OCI-LY7 (cell line): ENCODE results near the gene PFKP. TPM values are rescaled to one million over a fixed set of nuclear protein-coding genes. Genes with fewer than 3 reads are reported as not detected.

ENCODE experiments used
- BruUV-seq: library from RNA; stranded (reverse); fragments of 400-500 nt; replicated peaks from 2 replicates; lab custom pipeline; 2021; lab: Mats Ljungman, UMichigan
- CTCF ChIA-PET: fragments of 300-600 bp; sonication (Branson Sonifier 250); formaldehyde crosslinking; loops from one replicate; lab custom pipeline; 2022; ENCODE audit warnings: antibody characterized with exemption; ENCODE audit not compliant: unreplicated experiment; lab: Charles Lee
- POLR2A ChIA-PET: fragments of 300-600 bp; sonication (Branson Sonifier 250); formaldehyde crosslinking; loops from one replicate; lab custom pipeline; 2022; ENCODE audit warnings: antibody characterized with exemption; lab: Charles Lee
- DNase-seq: peaks from one replicate; pipeline ENCODE4 v3.0.0-alpha.2; 2015; ENCODE audit warnings: low spot score
- H2AFZ ChIP-seq: fragments of 200-600 bp; sonication (generic), shearing (Covaris generic); 2 replicates; pipeline ENCODE4 v1.6.1; 2014; ENCODE audit warnings: mild to moderate bottlenecking, antibody characterized with exemption, low read length, moderate library complexity
- H3K27ac ChIP-seq: fragments of 200-600 bp; sonication (generic); 2 replicates; pipeline ENCODE4 v1.5.1; 2014; ENCODE audit warnings: mixed run types, low read depth, mild to moderate bottlenecking, moderate library complexity, low read length, inconsistent platforms; ENCODE audit not compliant: poor library complexity, severe bottlenecking
- H3K36me3 ChIP-seq: fragments of 200-600 bp; sonication (generic); 2 replicates; pipeline ENCODE4 v1.6.1; 2014; ENCODE audit warnings: mild to moderate bottlenecking, antibody characterized with exemption, low read length, moderate library complexity, mixed read lengths; ENCODE audit not compliant: insufficient read depth
- H3K4me1 ChIP-seq: fragments of 200-600 bp; sonication (generic); 2 replicates; pipeline ENCODE4 v1.5.1; 2014; ENCODE audit warnings: mild to moderate bottlenecking, low read length; ENCODE audit not compliant: insufficient read depth, poor library complexity, severe bottlenecking
- H3K4me2 ChIP-seq: fragments of 200-600 bp; sonication (generic); 2 replicates; pipeline ENCODE4 v1.6.1; 2014; ENCODE audit warnings: mild to moderate bottlenecking, low read length
- H3K4me3 ChIP-seq: fragments of 200-600 bp; sonication (generic); 2 replicates; pipeline ENCODE4 v1.5.1; 2014; ENCODE audit warnings: mild to moderate bottlenecking, low read depth, low read length; ENCODE audit not compliant: poor library complexity, severe bottlenecking
- H3K79me2 ChIP-seq: fragments of 200-600 bp; sonication (generic); 2 replicates; pipeline ENCODE4 v1.6.1; 2016; ENCODE audit warnings: low read depth, mild to moderate bottlenecking, low read length, moderate library complexity, mixed read lengths; ENCODE audit not compliant: insufficient read depth
- H3K9me2 ChIP-seq: fragments of 200-600 bp; sonication (generic); 2 replicates; pipeline ENCODE4 v1.6.1; 2016; ENCODE audit warnings: mild to moderate bottlenecking, low read length, mixed read lengths; ENCODE audit not compliant: insufficient read depth
- H3K9me3 ChIP-seq: fragments of 200-600 bp; sonication (generic); 2 replicates; pipeline ENCODE4 v1.6.1; 2014; ENCODE audit warnings: mild to moderate bottlenecking, mixed run types, low read length, mixed read lengths
- H4K20me1 ChIP-seq: fragments of 200-600 bp; sonication (generic); 2 replicates; pipeline ENCODE4 v1.6.1; 2014; ENCODE audit warnings: mild to moderate bottlenecking, antibody characterized with exemption, low read length, moderate library complexity, mixed read lengths; ENCODE audit not compliant: insufficient read depth
- CTCF ChIP-seq: fragments of 200-600 bp; sonication (generic); conservative IDR thresholded peaks from 2 replicates; pipeline ENCODE4 v1.5.1; 2014; ENCODE audit warnings: mild to moderate bottlenecking, antibody characterized with exemption, low read length, moderate library complexity, mixed read lengths
- EZH2phosphoT487 ChIP-seq: fragments of 200-600 bp; sonication (generic); IDR thresholded peaks from 2 replicates; pipeline ENCODE4 v1.6.1; 2018; ENCODE audit warnings: low read depth, borderline replicate concordance, mild to moderate bottlenecking, mixed run types, antibody characterized with exemption, low read length, moderate library complexity, mixed read lengths
- intact Hi-C: fragments of 100-400 bp; cut with micrococcal nuclease; formaldehyde crosslinking; loops from one replicate; pipeline ENCODE4 v1.10.0; 2022; ENCODE audit not compliant: unreplicated experiment
- total RNA-seq, 2 experiments: library from RNA; depleted of rRNA in 1 of 2; stranded (reverse); fragments of >200 nt in 1 of 2; shearing (Covaris generic) in 1 of 2; gene quantifications; 2 replicates each; pipeline ENCODE4 v1.2.3, GENCODE V29; 2014 to 2022

PFKP gene
- total RNA-seq, 2 experiments from 2014 or later: 85.4 to 154 TPM

GRCh38 chr10:3143791-3144434 lies 76.6 kb downstream of the PFKP start:
- BruUV-seq: no TSS peak
- no peak overlapping the region for H3K4me3 ChIP-seq
- H4K20me1 ChIP-seq: no peaks in the 10 kb centered on the region
- no peak for DNase-seq
- H3K9me2 ChIP-seq: no peaks in the 10 kb centered on the region
- no peak for TF ChIP-seq CTCF
- TF ChIP-seq EZH2phosphoT487: no peak
- no peaks in the 10 kb centered on the region for H3K9me3 ChIP-seq
- intact Hi-C loops: no loop called here
- H3K4me2 ChIP-seq: no peak overlapping the region
- peaks cover 84% of the 10 kb centered on the region for H3K36me3 ChIP-seq
- H2AFZ ChIP-seq: no peak overlapping the region
- H3K79me2 ChIP-seq: no peaks in the 10 kb centered on the region
- ChIA-PET CTCF (no interaction called here), POLR2A (no interaction called here)
- H3K27ac ChIP-seq: no peak overlapping the region
- H3K4me1 ChIP-seq: no peaks in the 10 kb centered on the region

DNA sequence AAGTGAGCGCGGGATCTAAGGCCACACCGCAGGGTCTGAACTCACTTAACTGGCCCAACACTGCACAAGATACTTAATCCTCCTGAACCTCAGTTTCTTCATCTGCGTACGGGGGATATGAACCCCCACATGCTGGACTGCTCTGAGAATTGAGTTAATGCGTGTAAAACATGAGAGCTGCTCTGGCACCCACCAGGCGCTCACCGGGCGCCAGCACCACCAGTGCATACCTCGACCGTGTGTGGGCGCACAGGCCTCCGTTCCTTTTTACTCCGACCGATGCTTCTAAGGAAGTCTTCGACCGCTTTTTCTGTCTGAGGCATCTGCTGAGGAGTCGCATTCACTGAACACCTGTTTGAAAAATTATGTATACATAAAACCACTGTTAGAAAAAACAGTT lies 78.0 kb downstream of the PFKP start:
- BruUV-seq: no TSS peak
- H3K4me3 ChIP-seq: no peak overlapping the region
- DNase-seq: no peak
- intact Hi-C loops: no loop called here
- H2AFZ ChIP-seq: no peak overlapping the region
- TF ChIP-seq EZH2phosphoT487 (no peak), CTCF (no peak)
- no peaks in the 10 kb centered on the region for H3K4me1 ChIP-seq
- CTCF ChIA-PET: no interaction called here
- H4K20me1 ChIP-seq: no peaks in the 10 kb centered on the region
- POLR2A ChIA-PET: no interaction called here
- no peaks in the 10 kb centered on the region for H3K9me2 ChIP-seq
- no peak overlapping the region for H3K27ac ChIP-seq
- no peaks in the 10 kb centered on the region for H3K79me2 ChIP-seq
- H3K36me3 ChIP-seq: peaks cover 73% of the 10 kb centered on the region
- no peaks in the 10 kb centered on the region for H3K9me3 ChIP-seq
- H3K4me2 ChIP-seq: no peak overlapping the region

- no peaks in the 10 kb centered on the region for H4K20me1 ChIP-seq
- no peaks in the 10 kb centered on the region for H3K9me3 ChIP-seq
- H3K36me3 ChIP-seq: peaks cover 70% of the 10 kb centered on the region
- DNase-seq: no peak
- no peaks in the 10 kb centered on the region for H3K4me1 ChIP-seq
- intact Hi-C loops: no loop called here
- CTCF ChIA-PET: no interaction called here
- no peak for TF ChIP-seq EZH2phosphoT487
- no peak for TF ChIP-seq CTCF
- H3K4me3 ChIP-seq: no peak overlapping the region
- no peak overlapping the region for H2AFZ ChIP-seq
- H3K9me2 ChIP-seq: no peaks in the 10 kb centered on the region
- no peak overlapping the region for H3K4me2 ChIP-seq
- H3K79me2 ChIP-seq: no peaks in the 10 kb centered on the region
- no TSS peak for BruUV-seq
- POLR2A ChIA-PET: no interaction called here
- H3K27ac ChIP-seq: no peak overlapping the region
Observed at GRCh38 chr10:3146289-3146688, 78.9 kb downstream of the PFKP start.
